Tibial nerve (tissue), 4 donors: ENCODE measurements around the gene NHSL1. TPM values are rescaled to one million over a fixed set of nuclear protein-coding genes. Genes with fewer than 3 reads are reported as not detected.

Experiments
- DNase-seq, 2 donors: peaks; one replicate each; pipeline ENCODE4 v3.0.0-alpha.2; 2019; ENCODE audit warnings: low spot score in 2 of 2
- H3K27ac ChIP-seq, 4 donors: fragments of 200-600 bp; sonication (generic) in 3 of 4; one replicate each; pipeline ENCODE4 v1.5.1; 2017 to 2019; ENCODE audit warnings: mild to moderate bottlenecking in 1 of 4
- H3K27me3 ChIP-seq, 2 donors: fragments of 200-600 bp; sonication (generic) in 1 of 2; one replicate each; pipeline versions ENCODE4 v1.5.1 to v1.6.0; 2017 to 2019
- H3K36me3 ChIP-seq, 3 donors: fragments of 200-600 bp; sonication (generic); one replicate each; pipeline ENCODE4 v1.5.1; 2018 to 2019
- H3K4me1 ChIP-seq, 4 donors: fragments of 200-600 bp; sonication (generic) in 3 of 4; one replicate each; pipeline ENCODE4 v1.5.1; 2017 to 2019
- H3K4me3 ChIP-seq, 4 donors: fragments of 200-600 bp; sonication (generic) in 3 of 4; one replicate each; pipeline ENCODE4 v1.5.1; 2017 to 2019; ENCODE audit warnings: mild to moderate bottlenecking in 1 of 4, moderate library complexity in 1 of 4
- H3K9me3 ChIP-seq, 4 donors: fragments of 200-600 bp; sonication (generic) in 3 of 4; one replicate each; pipeline ENCODE4 v1.5.1; 2017 to 2019
- CTCF ChIP-seq, 5 experiments: fragments of 200-600 bp in 3 of 5; fragments of 450-650 bp in 2 of 5; sonication (generic) in 3 of 5; IDR thresholded peaks; one replicate each; pipeline ENCODE4 v1.5.1; 2016 to 2019; ENCODE audit warnings: antibody characterized with exemption in 5 of 5, mild to moderate bottlenecking in 3 of 5, moderate library complexity in 2 of 5
- EP300 ChIP-seq, 2 donors: sonication (generic); formaldehyde crosslinking; IDR thresholded peaks; one replicate each; pipeline ENCODE4 v1.6.1; 2017; ENCODE audit warnings: antibody characterized with exemption in 2 of 2, mild to moderate bottlenecking in 1 of 2
- POLR2A ChIP-seq, 2 donors: fragments of 450-650 bp; IDR thresholded peaks; one replicate each; pipeline ENCODE4 v1.6.1; 2017; ENCODE audit warnings: antibody characterized with exemption in 2 of 2, mild to moderate bottlenecking in 2 of 2, moderate library complexity in 2 of 2
- WGBS, 2 donors: methylation state at CpG; one replicate each; pipeline ENCODE4 v1.1.5; 2018; 5-methylcytosine and 5-hydroxymethylcytosine counted together
- total RNA-seq, 4 donors: library from RNA; depleted of rRNA; stranded (reverse); fragments of >200 nt; gene quantifications; one replicate each; pipeline ENCODE4 v1.1.0, GENCODE V29; 2016

NHSL1 gene
- total RNA-seq, 4 donors from 2014 or later: 8.6 to 17.3 (median 12.6) TPM

- no peak overlapping the region for H3K27ac ChIP-seq
- TF ChIP-seq EP300 (IDR thresholded peaks at IDR 0.05) (no peak), CTCF (IDR thresholded peaks at IDR 0.05) (no peak), POLR2A (IDR thresholded peaks at IDR 0.05) (no peak)
These were observed 14.2 kb downstream of the NHSL1 start for GRCh38 chr6:138485005-138485545.

GRCh38 chr6:138484018-138484731, 15.1 kb downstream of the NHSL1 start:
- H3K4me3 ChIP-seq: no peak overlapping the region
- no peak for DNase-seq
- 83 to 85% methylated on average over 3 of the region's 3 CpGs for WGBS, 2 donors

More at GRCh38 chr6:138485005-138485545, 14.2 kb downstream of the NHSL1 start:
- Histone ChIP-seq H3K27me3 (no peaks in the 10 kb centered on the region), H3K36me3 (no peaks in the 10 kb centered on the region), H3K4me3 (peak overlapping the region in 2 of 4 donors; percentile 13 to 30), H3K4me1 (peaks cover 0 to 12% (median 6%) of the 10 kb centered on the region in 4 donors), H3K9me3 (no peaks in the 10 kb centered on the region)
- 28 to 33% methylated on average over 11 of the region's 11 CpGs for WGBS, 2 donors
- no peak for DNase-seq

DNA sequence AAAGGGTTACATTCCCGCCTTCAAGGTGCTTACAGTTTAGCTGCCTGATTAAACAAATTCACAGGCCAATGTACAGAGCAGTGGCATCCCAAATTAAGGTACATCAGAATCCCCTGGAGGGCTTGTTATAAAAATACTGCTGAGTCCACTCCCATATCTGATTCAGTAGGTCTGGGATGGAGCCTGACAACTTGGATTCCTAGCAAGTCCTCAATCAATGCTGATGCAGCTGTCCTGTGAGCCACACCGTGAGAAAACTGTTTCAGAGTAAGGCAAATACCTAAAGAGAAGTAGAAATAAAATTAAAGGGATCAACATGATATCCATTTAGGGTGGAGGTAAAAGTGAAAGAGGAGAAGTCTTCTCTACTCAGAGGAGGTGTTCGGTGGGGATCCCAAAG, 16.5 kb downstream of the NHSL1 start:
- Histone ChIP-seq H3K36me3 (no peaks in the 10 kb centered on the region), H3K4me1 (peaks cover 0 to 12% (median 6%) of the 10 kb centered on the region in 4 donors), H3K9me3 (no peaks in the 10 kb centered on the region), H3K4me3 (no peak overlapping the region), H3K27ac (no peak overlapping the region), H3K27me3 (no peaks in the 10 kb centered on the region)
- no peak for DNase-seq
- WGBS, 2 donors: 95 to 98% methylated on average over 3 of the region's 3 CpGs
- TF ChIP-seq CTCF (IDR thresholded peaks at IDR 0.05): no peak
- TF ChIP-seq POLR2A (IDR thresholded peaks at IDR 0.05): no peak
- no peak for TF ChIP-seq EP300 (IDR thresholded peaks at IDR 0.05)

More at GRCh38 chr6:138484018-138484731, 15.1 kb downstream of the NHSL1 start:
- no peak overlapping the region for H3K27ac ChIP-seq
- H3K36me3 ChIP-seq: no peaks in the 10 kb centered on the region
- H3K27me3 ChIP-seq: no peaks in the 10 kb centered on the region
- no peak for TF ChIP-seq CTCF (IDR thresholded peaks at IDR 0.05)
- TF ChIP-seq EP300 (IDR thresholded peaks at IDR 0.05): no peak
- no peak for TF ChIP-seq POLR2A (IDR thresholded peaks at IDR 0.05)
- H3K9me3 ChIP-seq: no peaks in the 10 kb centered on the region
- H3K4me1 ChIP-seq: peaks cover 0 to 12% (median 6%) of the 10 kb centered on the region in 4 donors

GRCh38 chr6:138480279-138480949, 18.9 kb downstream of the NHSL1 start:
- 92 to 94% methylated on average over 6 of the region's 6 CpGs for WGBS, 2 donors
- H3K4me3 ChIP-seq: no peak overlapping the region

More at GRCh38 chr6:138480279-138480949, 18.9 kb downstream of the NHSL1 start:
- H3K36me3 ChIP-seq: no peaks in the 10 kb centered on the region
- H3K4me1 ChIP-seq: peaks cover 0 to 7% (median 4%) of the 10 kb centered on the region in 4 donors
- no peak overlapping the region for H3K27ac ChIP-seq
- TF ChIP-seq EP300 (IDR thresholded peaks at IDR 0.05) (no peak), POLR2A (IDR thresholded peaks at IDR 0.05) (no peak), CTCF (IDR thresholded peaks at IDR 0.05) (no peak)
- H3K9me3 ChIP-seq: no peaks in the 10 kb centered on the region
- H3K27me3 ChIP-seq: no peaks in the 10 kb centered on the region
- no peak for DNase-seq
